GM18499 (cell line): ENCODE data around the gene ANKRD44.

Experiments
- ATAC-seq: cut with Tn5 transposase; IDR thresholded peaks from one replicate; pipeline ENCODE4 v1.9.1; 2021; ENCODE audit warnings: moderate number of reproducible peaks; ENCODE audit not compliant: insufficient read depth, unreplicated experiment

ANKRD44 gene

GRCh38 chr2:197131558-197131855 lies 179.1 kb downstream of the ANKRD44 start:
- ATAC-seq, result peak; percentile 69

GRCh38 chr2:197130318-197130717 lies 180.3 kb downstream of the ANKRD44 start:
- ATAC-seq, result peak; percentile 74

GRCh38 chr2:197128897-197129296 lies 181.7 kb downstream of the ANKRD44 start:
- no peak for ATAC-seq

GRCh38 chr2:197128126-197128525 lies 182.5 kb downstream of the ANKRD44 start:
- no peak for ATAC-seq

- ATAC-seq, result no peak
Observed at GRCh38 chr2:197126630-197127352, 183.8 kb downstream of the ANKRD44 start.

- ATAC-seq, result no peak
Observed at GRCh38 chr2:197124639-197125390, 185.8 kb downstream of the ANKRD44 start.

GRCh38 chr2:197122821-197123220 lies 187.8 kb downstream of the ANKRD44 start:
- ATAC-seq, result no peak

GRCh38 chr2:197121756-197122385 lies 188.7 kb downstream of the ANKRD44 start:
- ATAC-seq, result no peak

- no peak for ATAC-seq
Observed at GRCh38 chr2:197121255-197121654, 189.3 kb downstream of the ANKRD44 start.

- ATAC-seq, result no peak
Observed at GRCh38 chr2:197116306-197116879, 194.2 kb downstream of the ANKRD44 start.

GRCh38 chr2:197115325-197115724 lies 195.3 kb downstream of the ANKRD44 start:
- ATAC-seq, result no peak

GRCh38 chr2:197113275-197113711 lies 197.3 kb downstream of the ANKRD44 start:
- ATAC-seq, result no peak

GRCh38 chr2:197109326-197109725 lies 201.3 kb downstream of the ANKRD44 start:
- ATAC-seq, result no peak

- ATAC-seq, result no peak
Observed at GRCh38 chr2:197108758-197109157, 201.8 kb downstream of the ANKRD44 start.

- no peak for ATAC-seq
Observed at GRCh38 chr2:197107291-197108269, 203.0 kb downstream of the ANKRD44 start.

GRCh38 chr2:197103363-197103762 lies 207.2 kb downstream of the ANKRD44 start:
- ATAC-seq, result no peak

GRCh38 chr2:197102231-197102630 lies 208.3 kb downstream of the ANKRD44 start:
- no peak for ATAC-seq

GRCh38 chr2:197101519-197101918 lies 209.1 kb downstream of the ANKRD44 start:
- no peak for ATAC-seq

- ATAC-seq, result no peak
Observed at GRCh38 chr2:197097578-197098366, 212.8 kb downstream of the ANKRD44 start.
